ENCODE results near the gene OPN3. TPM values are rescaled to one million over a fixed set of nuclear protein-coding genes. Genes with fewer than 3 reads are reported as not detected.

Gene OPN3, protein sequence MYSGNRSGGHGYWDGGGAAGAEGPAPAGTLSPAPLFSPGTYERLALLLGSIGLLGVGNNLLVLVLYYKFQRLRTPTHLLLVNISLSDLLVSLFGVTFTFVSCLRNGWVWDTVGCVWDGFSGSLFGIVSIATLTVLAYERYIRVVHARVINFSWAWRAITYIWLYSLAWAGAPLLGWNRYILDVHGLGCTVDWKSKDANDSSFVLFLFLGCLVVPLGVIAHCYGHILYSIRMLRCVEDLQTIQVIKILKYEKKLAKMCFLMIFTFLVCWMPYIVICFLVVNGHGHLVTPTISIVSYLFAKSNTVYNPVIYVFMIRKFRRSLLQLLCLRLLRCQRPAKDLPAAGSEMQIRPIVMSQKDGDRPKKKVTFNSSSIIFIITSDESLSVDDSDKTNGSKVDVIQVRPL
- total RNA-seq: 13.6 and 16.9 TPM in 2 replicates

DNA sequence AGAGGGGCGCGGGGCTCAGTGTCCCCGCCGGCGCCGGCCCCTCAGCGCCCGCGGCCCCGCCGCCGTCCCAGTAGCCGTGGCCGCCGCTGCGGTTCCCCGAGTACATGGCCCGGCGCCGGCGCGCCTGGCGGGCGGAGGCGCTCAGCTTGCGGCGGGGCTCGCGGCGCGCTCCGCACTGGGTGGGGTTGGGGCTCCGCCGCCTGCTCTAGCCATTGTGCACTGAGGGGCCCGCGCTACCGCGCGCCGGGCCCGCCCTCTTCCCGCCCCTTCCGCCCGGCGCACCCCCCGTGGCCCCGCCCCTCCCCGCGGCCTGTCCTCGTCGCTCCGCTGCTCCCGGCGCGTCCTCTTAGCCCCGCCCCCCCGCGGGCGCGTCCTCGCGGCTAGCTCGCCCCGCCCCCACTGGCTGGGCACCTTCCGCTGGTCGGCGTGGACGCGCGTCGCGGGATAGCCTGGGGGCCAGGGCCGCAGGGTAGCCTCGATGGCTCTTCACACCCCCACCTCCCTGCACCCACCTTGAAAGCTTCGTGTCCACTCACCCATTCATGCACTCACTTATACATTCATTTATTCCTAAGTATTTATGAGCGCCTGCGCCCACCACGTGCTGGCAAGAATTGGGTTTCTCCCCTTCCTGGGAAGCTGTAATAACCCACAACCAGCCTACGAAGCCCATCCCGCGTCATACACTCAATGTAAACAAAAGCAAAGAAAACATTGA lies at the start of gene OPN3, which contains the start of gene CHML:
Gene OPN3 (minus strand): TSS at position 221 of the 718 bp plus-strand sequence. CDS start 115 bp downstream, at position 106.
Gene CHML (minus strand): TSS at position 221 of the 718 bp plus-strand sequence. CDS start 4,603 bp downstream, outside the sequence.

DNA sequence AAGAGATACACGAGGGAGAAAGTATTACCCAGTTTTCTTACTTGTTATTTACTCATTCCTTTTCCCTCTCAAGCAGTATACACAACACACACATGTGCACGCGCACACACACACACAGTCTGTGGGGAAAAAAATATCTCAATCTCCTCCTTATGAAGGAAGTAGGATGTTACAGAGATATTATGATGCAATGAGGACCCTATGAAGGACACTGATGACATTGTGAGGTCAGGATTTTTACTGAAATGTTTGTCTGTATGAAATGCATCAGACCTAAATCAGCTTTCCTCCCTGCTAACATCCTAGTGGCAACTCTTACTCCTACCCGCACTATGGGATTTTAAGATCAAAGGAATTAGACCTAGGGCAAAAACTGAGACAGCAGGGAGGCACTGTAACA lies 11.8 kb upstream of the OPN3 start, which contains the start of gene WDR64:
Gene WDR64 (plus strand): TSS at position 270 of the 400 bp plus-strand sequence. CDS start 204 bp downstream, outside the sequence.

Other genes with a start within 250 kb of the OPN3 start
- 65.2 and 95.3 TPM in 2 replicates for gene FH, start 120.6 kb downstream of the OPN3 start, total RNA-seq
- not detected in 2 replicates for gene KMO, start 108.0 kb downstream of the OPN3 start, total RNA-seq
- gene CHML, start within 50 bp of the OPN3 start, total RNA-seq: 10.3 and 14.8 TPM in 2 replicates
- not detected in 2 replicates for gene WDR64, start 11.9 kb upstream of the OPN3 start, total RNA-seq
- gene EXO1, start 207.8 kb upstream of the OPN3 start, total RNA-seq: 5.6 and 8.7 TPM in 2 replicates

All from epithelial cell of alveolus of lung (primary cell).